ENCODE measurements around the gene SPO11. TPM values are rescaled to one million over a fixed set of nuclear protein-coding genes. Genes with fewer than 3 reads are reported as not detected.

Gene SPO11
- total RNA-seq, 1 experiment from 2014 or later: not detected

- CTCF ChIA-PET: interaction anchor here (1.0 to 6.2 kb wide), 5 partner anchors 29 to 114 kb away, joined by 3 to 40 read pairs (median 5); no protein-coding TSS in a partner anchor
- Mint-ChIP-seq H3K4me3 (ENCODE audit: unreplicated experiment) (no peak overlapping the region), H3K4me1 (ENCODE audit: insufficient read depth, unreplicated experiment) (no peaks in the 10 kb centered on the region), H3K27ac (ENCODE audit: low read depth, unreplicated experiment) (no peak overlapping the region), H3K36me3 (ENCODE audit: insufficient read depth, unreplicated experiment) (peaks cover 24% of the 10 kb centered on the region), H3K9me3 (ENCODE audit: unreplicated experiment) (no peaks in the 10 kb centered on the region), H3K27me3 (ENCODE audit: insufficient read depth, unreplicated experiment) (no peaks in the 10 kb centered on the region)
- POLR2A ChIA-PET: interaction anchor here (0.5 kb wide), 1 partner anchor 8 kb away, joined by 3 read pairs; no protein-coding TSS in a partner anchor
- TF ChIP-seq CTCF (IDR thresholded peaks at IDR 0.05; ENCODE audit: unreplicated experiment): no peak
- no peak for DNase-seq (ENCODE audit: unreplicated experiment)
- intact Hi-C loops (cut with micrococcal nuclease): loop anchor here (5.0 to 10.0 kb wide), 2 partner anchors 53 to 830 kb away; no protein-coding TSS in a partner anchor
- no TSS peak for BruUV-seq (replicated peaks)
These were observed 54.9 kb downstream of the SPO11 start for GRCh38 chr20:57384486-57384885.

DNA sequence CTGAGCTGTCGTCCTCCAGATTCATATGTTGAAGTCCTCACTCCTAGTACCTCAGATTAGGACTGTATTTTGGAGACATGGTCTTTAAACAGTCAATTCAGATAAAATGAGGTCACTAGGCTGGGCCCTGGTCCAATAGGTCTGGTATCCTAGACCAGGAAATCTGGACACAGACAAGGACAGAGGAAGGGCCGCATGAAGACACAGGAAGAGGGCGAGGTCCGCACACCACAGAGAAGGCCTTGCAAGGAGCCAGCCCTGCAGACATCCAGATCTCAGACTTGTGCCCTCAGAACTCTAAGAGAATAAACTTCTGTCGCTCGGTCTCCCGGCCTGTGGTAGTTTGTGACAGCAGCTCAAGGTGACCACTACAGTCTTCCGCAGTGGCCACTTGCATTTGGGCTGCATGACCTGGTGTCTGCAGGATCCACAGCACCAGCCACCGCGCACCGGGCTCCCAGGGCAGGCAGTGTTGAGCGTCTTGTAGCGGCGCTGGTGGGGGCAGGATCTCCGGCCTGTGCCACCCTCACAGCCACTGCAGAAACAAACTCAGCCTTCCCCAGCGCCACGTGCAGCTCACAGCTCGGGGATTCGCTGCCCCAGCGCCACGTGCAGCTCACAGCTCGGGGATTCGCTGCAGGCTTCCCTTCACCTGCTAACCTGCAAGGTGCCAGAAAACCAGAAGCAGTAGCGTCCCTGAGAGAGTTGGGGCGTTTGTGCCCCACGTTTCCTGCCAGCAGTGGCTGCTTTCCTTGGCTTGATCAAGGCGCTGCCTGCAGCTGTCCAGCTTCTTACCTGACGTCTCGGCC lies 55.6 kb downstream of the SPO11 start:
- intact Hi-C loops (cut with micrococcal nuclease): loop anchor here (5.0 to 10.0 kb wide), 2 partner anchors 52 to 830 kb away; no protein-coding TSS in a partner anchor
- ChIA-PET CTCF (interaction anchor here (0.9 to 6.2 kb wide), 5 partner anchors 28 to 125 kb away, joined by 3 to 40 read pairs (median 4); no protein-coding TSS in a partner anchor), POLR2A (interaction anchor here (0.8 kb wide), 1 partner anchor 113 kb away, joined by 3 read pairs; no protein-coding TSS in a partner anchor)

DNA sequence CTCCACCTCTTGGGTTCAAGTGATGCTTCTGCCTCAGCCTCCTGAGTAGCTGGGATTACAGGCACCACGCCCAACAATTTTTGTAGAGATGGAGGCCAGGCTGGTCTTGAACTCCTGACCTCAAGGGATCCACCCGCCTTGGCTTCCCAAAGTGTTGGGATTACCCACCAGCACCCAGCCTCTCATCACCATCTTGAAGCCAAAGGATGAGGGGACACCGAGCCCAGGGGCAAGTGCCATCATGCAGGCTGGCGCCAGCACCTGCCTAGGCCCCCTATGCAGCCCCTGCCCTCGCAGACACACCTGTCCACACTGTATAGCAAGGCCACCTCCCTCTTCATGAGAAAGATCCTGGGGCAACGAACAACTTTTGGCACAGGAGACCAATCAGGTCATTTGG lies 56.3 kb downstream of the SPO11 start:
- Mint-ChIP-seq H3K9me3 (ENCODE audit: unreplicated experiment) (no peaks in the 10 kb centered on the region), H3K27ac (ENCODE audit: low read depth, unreplicated experiment) (no peak overlapping the region), H3K36me3 (ENCODE audit: insufficient read depth, unreplicated experiment) (peaks cover 15% of the 10 kb centered on the region), H3K4me3 (ENCODE audit: unreplicated experiment) (no peak overlapping the region), H3K4me1 (ENCODE audit: insufficient read depth, unreplicated experiment) (no peaks in the 10 kb centered on the region), H3K27me3 (ENCODE audit: insufficient read depth, unreplicated experiment) (no peaks in the 10 kb centered on the region)
- intact Hi-C loops (cut with micrococcal nuclease): loop anchor here (10.0 kb wide), 1 partner anchor 829 kb away; no protein-coding TSS in a partner anchor
- no peak for TF ChIP-seq CTCF (IDR thresholded peaks at IDR 0.05; ENCODE audit: unreplicated experiment)
- ChIA-PET POLR2A (interaction anchor here (0.8 kb wide), 1 partner anchor 112 kb away, joined by 3 read pairs; no protein-coding TSS in a partner anchor), CTCF (interaction anchor here (0.6 to 6.2 kb wide), 4 partner anchors 84 to 112 kb away, joined by 3 to 40 read pairs (median 16); no protein-coding TSS in a partner anchor)
- BruUV-seq (replicated peaks): no TSS peak
- no peak for DNase-seq (ENCODE audit: unreplicated experiment)

More for the DNA sequence above, 55.6 kb downstream of the SPO11 start:
- no peaks in the 10 kb centered on the region for H3K4me1 Mint-ChIP-seq (ENCODE audit: insufficient read depth, unreplicated experiment)
- peaks cover 20% of the 10 kb centered on the region for H3K36me3 Mint-ChIP-seq (ENCODE audit: insufficient read depth, unreplicated experiment)
- H3K27ac Mint-ChIP-seq (ENCODE audit: low read depth, unreplicated experiment): no peak overlapping the region
- H3K27me3 Mint-ChIP-seq (ENCODE audit: insufficient read depth, unreplicated experiment): no peaks in the 10 kb centered on the region
- H3K4me3 Mint-ChIP-seq (ENCODE audit: unreplicated experiment): no peak overlapping the region
- no TSS peak for BruUV-seq (replicated peaks)
- no peaks in the 10 kb centered on the region for H3K9me3 Mint-ChIP-seq (ENCODE audit: unreplicated experiment)
- TF ChIP-seq CTCF (IDR thresholded peaks at IDR 0.05; ENCODE audit: unreplicated experiment): no peak
- DNase-seq (ENCODE audit: unreplicated experiment): no peak

DNA sequence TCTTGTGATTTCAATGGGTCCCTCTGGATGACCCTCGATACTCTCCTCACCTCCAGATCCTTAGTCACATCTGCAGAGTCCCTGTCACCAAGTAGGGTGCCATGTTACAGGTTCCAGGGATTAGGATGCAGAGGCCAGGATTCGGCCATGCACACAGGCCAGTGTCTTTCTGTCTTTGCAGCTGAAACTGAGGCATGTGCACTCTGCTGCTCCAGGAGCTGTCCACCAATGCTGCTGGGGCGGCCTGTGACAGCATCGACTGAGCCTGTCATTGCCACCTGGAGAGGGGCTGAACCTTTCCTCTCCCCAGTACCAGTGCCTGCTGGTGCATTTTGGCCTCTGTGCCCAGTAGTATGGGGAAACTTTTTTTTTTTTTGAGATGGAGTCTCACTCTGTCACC lies 57.2 kb downstream of the SPO11 start:
- Mint-ChIP-seq H3K4me1 (ENCODE audit: insufficient read depth, unreplicated experiment) (no peaks in the 10 kb centered on the region), H3K27ac (ENCODE audit: low read depth, unreplicated experiment) (no peak overlapping the region), H3K36me3 (ENCODE audit: insufficient read depth, unreplicated experiment) (peaks cover 14% of the 10 kb centered on the region), H3K27me3 (ENCODE audit: insufficient read depth, unreplicated experiment) (no peaks in the 10 kb centered on the region), H3K4me3 (ENCODE audit: unreplicated experiment) (no peak overlapping the region), H3K9me3 (ENCODE audit: unreplicated experiment) (no peaks in the 10 kb centered on the region)
- ChIA-PET POLR2A (no interaction called here), CTCF (interaction anchor here (1.0 to 6.2 kb wide), 4 partner anchors 13 to 112 kb away, joined by 3 to 40 read pairs (median 16); no protein-coding TSS in a partner anchor)
- BruUV-seq (replicated peaks): no TSS peak
- intact Hi-C loops (cut with micrococcal nuclease): loop anchor here (10.0 kb wide), 1 partner anchor 828 kb away; no protein-coding TSS in a partner anchor
- no peak for TF ChIP-seq CTCF (IDR thresholded peaks at IDR 0.05; ENCODE audit: unreplicated experiment)
- DNase-seq (ENCODE audit: unreplicated experiment): no peak
